Naive thymus-derived CD4-positive, alpha-beta T cell (primary cell): ENCODE data around the gene C4orf33. TPM values are rescaled to one million over a fixed set of nuclear protein-coding genes. Genes with fewer than 3 reads are reported as not detected.

ENCODE experiments used
- ATAC-seq: fragments of 150-1000 bp; cut with Tn5 transposase; 2 replicates; pipeline ENCODE4 v1.10.0; 2021; ENCODE audit warnings: mild to moderate bottlenecking, moderate library complexity
- CTCF ChIA-PET: fragments of 350-600 bp; sonication (Branson Sonifier 250); formaldehyde crosslinking; loops from one replicate; lab custom pipeline; 2021; ENCODE audit warnings: antibody characterized with exemption; lab: Charles Lee
- POLR2A ChIA-PET: fragments of 350-600 bp; sonication (Branson Sonifier 250); formaldehyde crosslinking; loops from one replicate; lab custom pipeline; 2021; ENCODE audit warnings: antibody characterized with exemption, inconsistent platforms; lab: Charles Lee
- DNase-seq, 9 donors: peaks; one replicate each; pipeline versions ENCODE4 v3.0.0 to v3.0.0-alpha.2; 2020 to 2022; ENCODE audit warnings: mixed read lengths in 1 of 9
- H3K27ac ChIP-seq: one replicate; pipeline ENCODE4 v1.7.0; 2013; ENCODE audit warnings: mild to moderate bottlenecking, low read depth, low read length, moderate library complexity
- H3K27me3 ChIP-seq, 2 donors: one replicate each; pipeline ENCODE4 v1.7.0; 2013; ENCODE audit warnings: low read length in 2 of 2, mild to moderate bottlenecking in 2 of 2, moderate library complexity in 2 of 2; ENCODE audit not compliant: control insufficient read depth in 2 of 2, insufficient read depth in 2 of 2
- H3K36me3 ChIP-seq, 3 experiments: 1 replicate in 2 of 3; 2 replicates in 1 of 3; pipeline ENCODE4 v1.7.0; 2013; ENCODE audit warnings: low read length in 3 of 3, mild to moderate bottlenecking in 3 of 3, moderate library complexity in 1 of 3; ENCODE audit not compliant: insufficient read depth in 3 of 3, control insufficient read depth in 2 of 3
- H3K4me1 ChIP-seq, 2 donors: one replicate each; pipeline ENCODE4 v1.7.0; 2013; ENCODE audit warnings: low read length in 2 of 2, mild to moderate bottlenecking in 2 of 2, moderate library complexity in 1 of 2; ENCODE audit not compliant: control insufficient read depth in 2 of 2, insufficient read depth in 2 of 2
- H3K4me3 ChIP-seq: 2 replicates; pipeline ENCODE4 v1.7.0; 2013; ENCODE audit warnings: mild to moderate bottlenecking, low read length
- H3K9me3 ChIP-seq, 3 experiments: 1 replicate in 2 of 3; 2 replicates in 1 of 3; pipeline ENCODE4 v1.7.0; 2013; ENCODE audit warnings: low read length in 3 of 3; ENCODE audit not compliant: control insufficient read depth in 2 of 3
- H3K27ac Mint-ChIP-seq, 9 donors: one replicate each; pipeline ENCODE4 v1.8.0; 2020 to 2022; ENCODE audit warnings: mixed read lengths in 9 of 9, mild to moderate bottlenecking in 8 of 9, moderate library complexity in 5 of 9, inconsistent platforms in 2 of 9
- H3K27me3 Mint-ChIP-seq, 5 donors: one replicate each; pipeline ENCODE4 v1.8.0; 2021 to 2022; ENCODE audit warnings: mixed read lengths in 5 of 5, mild to moderate bottlenecking in 1 of 5
- H3K36me3 Mint-ChIP-seq, 5 donors: one replicate each; pipeline ENCODE4 v1.8.0; 2020 to 2022; ENCODE audit warnings: mixed read lengths in 5 of 5, mild to moderate bottlenecking in 3 of 5, inconsistent platforms in 1 of 5
- H3K4me1 Mint-ChIP-seq, 7 donors: one replicate each; pipeline ENCODE4 v1.8.0; 2020 to 2022; ENCODE audit warnings: mixed read lengths in 7 of 7, mild to moderate bottlenecking in 3 of 7, inconsistent platforms in 1 of 7
- H3K4me3 Mint-ChIP-seq, 10 donors: one replicate each; pipeline ENCODE4 v1.8.0; 2020 to 2022; ENCODE audit warnings: mild to moderate bottlenecking in 10 of 10, mixed read lengths in 10 of 10, moderate library complexity in 6 of 10, inconsistent platforms in 2 of 10
- H3K9me3 Mint-ChIP-seq, 11 donors: one replicate each; pipeline ENCODE4 v1.8.0; 2020 to 2022; ENCODE audit warnings: mixed read lengths in 11 of 11, mild to moderate bottlenecking in 4 of 11, inconsistent platforms in 1 of 11, moderate library complexity in 1 of 11
- intact Hi-C, 2 donors: fragments of 100-400 bp; cut with micrococcal nuclease; formaldehyde crosslinking; loops; one replicate each; pipeline ENCODE4 v1.15.1; 2023
- polyA plus RNA-seq, 2 donors: library from polyadenylated mRNA; unstranded; fragments of 300-500 nt; fragmentation: Illumina TruSeq; gene quantifications; one replicate each; pipeline ENCODE4 v1.2.3, GENCODE V29; 2021
- total RNA-seq, 6 experiments: library from RNA in 5 of 6; stranded (reverse) in 5 of 6; gene quantifications; 1 replicate in 5 of 6; 2 replicates in 1 of 6; pipeline ENCODE4 v1.2.3 and lab custom pipeline; 2021 to 2026

Gene C4orf33
- total and polyA plus RNA-seq, 7 experiments from 2014 or later, result 5.3 to 18.3 (median 9.3) TPM

DNA sequence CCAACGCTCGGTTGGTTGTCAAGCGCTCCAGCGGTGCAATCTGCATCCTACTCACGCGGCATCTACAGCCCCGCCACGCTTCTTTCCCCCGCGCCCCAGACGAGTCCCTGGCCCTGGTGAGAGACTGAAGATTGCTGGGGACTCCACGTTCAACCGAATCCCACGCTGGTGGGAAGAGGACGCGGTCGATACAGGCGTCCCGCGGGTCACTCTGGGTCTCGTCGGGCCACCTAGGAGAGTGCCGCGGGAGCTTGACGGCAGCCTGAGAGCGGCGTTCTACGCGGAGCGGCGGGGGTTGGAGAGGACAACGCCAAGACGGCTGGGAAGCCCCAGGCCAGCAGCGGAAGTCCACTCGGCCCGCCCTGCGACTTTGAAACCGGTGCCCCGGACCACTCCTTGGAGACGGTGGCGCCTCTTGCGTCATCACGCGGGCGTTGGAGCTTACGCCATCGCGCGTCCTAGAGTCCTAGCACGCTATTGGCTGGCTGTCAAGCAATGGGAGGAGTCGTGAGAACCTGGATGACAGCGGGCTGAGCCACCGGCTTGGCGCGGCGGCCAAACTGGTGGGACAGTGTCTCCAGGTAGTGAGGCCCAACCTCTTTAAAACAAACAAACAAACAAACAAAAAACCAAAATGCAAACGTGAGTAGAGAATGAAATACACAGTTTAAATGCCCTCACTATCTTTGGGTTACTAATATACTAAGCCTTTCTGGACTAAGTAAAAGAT is 2.6 kb upstream of the C4orf33 start, which contains the start of gene SCLT1:
SCLT1 (minus strand) TSS at position 349 of the 730 bp plus-strand sequence. CDS start 436 bp downstream, outside the sequence.
- H3K36me3 ChIP-seq, result no peaks in the 10 kb centered on the region
- ATAC-seq, result peak; percentile 96
- H3K27ac ChIP-seq, result peak within 1 kb of the TSS; percentile 95
- peak within 1 kb of the TSS in 5 of 10 donors; percentile 33 to 65 (median 50) for H3K4me3 Mint-ChIP-seq
- H3K36me3 Mint-ChIP-seq, result peaks cover 0 to 10% (median 0%) of the 10 kb centered on the region in 5 donors
- no peaks in the 10 kb centered on the region for H3K9me3 ChIP-seq
- ChIA-PET CTCF (interaction anchor here (0.6 to 1.5 kb wide), 2 partner anchors 22 to 808 kb away, joined by 3 to 5 read pairs; no protein-coding TSS in a partner anchor), POLR2A (interaction anchor here (1.2 kb wide), 1 partner anchor 805 kb away, joined by 4 read pairs; the partner anchor contains the start of gene PGRMC2)
- H3K9me3 Mint-ChIP-seq, result no peaks in the 10 kb centered on the region
- H3K4me1 Mint-ChIP-seq, result peaks cover 16 to 57% (median 43%) of the 10 kb centered on the region in 7 donors
- intact Hi-C loops, result loop anchor here (1.0 to 10.0 kb wide), 15 partner anchors 91 to 1213 kb away; partner anchors contain the start of genes ABHD18 (in 2 of the 2), LARP1B (in 2 of the 2), MFSD8 (in 2 of the 2) and PLK4 (in 2 of the 2)
- peaks cover 26 to 30% of the 10 kb centered on the region in 2 donors for H3K4me1 ChIP-seq
- DNase-seq, result peak; percentile 89 to 97 (median 94)
- no peaks in the 10 kb centered on the region for H3K27me3 Mint-ChIP-seq
- peak within 1 kb of the TSS; percentile 83 for H3K4me3 ChIP-seq
- H3K27me3 ChIP-seq, result no peaks in the 10 kb centered on the region
- peak within 1 kb of the TSS in 4 of 9 donors; percentile 33 to 76 (median 50) for H3K27ac Mint-ChIP-seq

DNA sequence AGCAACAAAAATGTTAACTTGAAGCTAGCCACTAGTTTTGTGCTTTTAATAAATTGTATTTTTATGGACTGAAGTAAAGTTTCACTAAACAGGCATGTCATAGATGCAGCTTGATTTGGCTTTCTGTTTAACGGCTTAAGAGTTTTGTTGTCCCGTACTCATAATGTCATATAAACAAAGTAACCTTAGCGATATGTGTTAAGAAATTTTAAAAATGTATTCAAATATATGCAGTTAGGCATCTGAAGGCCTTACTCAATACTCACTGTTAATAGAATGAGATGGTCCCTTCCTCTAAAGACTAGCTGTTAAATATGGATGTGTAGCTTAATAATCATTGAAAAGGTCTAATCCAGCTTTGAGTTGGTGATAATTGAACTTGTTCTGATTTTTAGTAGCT is 1.6 kb upstream of the C4orf33 start:
- no peaks in the 10 kb centered on the region for H3K27me3 Mint-ChIP-seq
- DNase-seq (no peak), ATAC-seq (no peak)
- H3K4me3 ChIP-seq, result no peak overlapping the region
- H3K9me3 ChIP-seq, result no peaks in the 10 kb centered on the region
- no peaks in the 10 kb centered on the region for H3K27me3 ChIP-seq
- intact Hi-C loops, result loop anchor here (5.0 to 10.0 kb wide), 6 partner anchors 92 to 900 kb away; no protein-coding TSS in a partner anchor
- peak overlapping the region in 5 of 10 donors; percentile 33 to 65 (median 50) for H3K4me3 Mint-ChIP-seq
- peaks cover 14 to 49% (median 36%) of the 10 kb centered on the region in 7 donors for H3K4me1 Mint-ChIP-seq
- H3K27ac Mint-ChIP-seq, result peak overlapping the region in 4 of 9 donors; percentile 33 to 76 (median 50)
- CTCF ChIA-PET, result interaction anchor here (0.6 kb wide), 2 partner anchors 11 to 27 kb away, joined by 3 to 5 read pairs; no protein-coding TSS in a partner anchor
- peak overlapping the region; percentile 95 for H3K27ac ChIP-seq
- H3K9me3 Mint-ChIP-seq, result no peaks in the 10 kb centered on the region
- POLR2A ChIA-PET, result interaction anchor here (1.0 to 1.2 kb wide), 2 partner anchors 1014 to 1129 kb away, joined by 3 to 5 read pairs; partner anchors contain the start of genes ABHD18 and MFSD8
- H3K36me3 ChIP-seq, result no peaks in the 10 kb centered on the region
- H3K4me1 ChIP-seq, result peaks cover 26 to 30% of the 10 kb centered on the region in 2 donors
- H3K36me3 Mint-ChIP-seq, result peaks cover 0 to 5% (median 0%) of the 10 kb centered on the region in 5 donors

DNA sequence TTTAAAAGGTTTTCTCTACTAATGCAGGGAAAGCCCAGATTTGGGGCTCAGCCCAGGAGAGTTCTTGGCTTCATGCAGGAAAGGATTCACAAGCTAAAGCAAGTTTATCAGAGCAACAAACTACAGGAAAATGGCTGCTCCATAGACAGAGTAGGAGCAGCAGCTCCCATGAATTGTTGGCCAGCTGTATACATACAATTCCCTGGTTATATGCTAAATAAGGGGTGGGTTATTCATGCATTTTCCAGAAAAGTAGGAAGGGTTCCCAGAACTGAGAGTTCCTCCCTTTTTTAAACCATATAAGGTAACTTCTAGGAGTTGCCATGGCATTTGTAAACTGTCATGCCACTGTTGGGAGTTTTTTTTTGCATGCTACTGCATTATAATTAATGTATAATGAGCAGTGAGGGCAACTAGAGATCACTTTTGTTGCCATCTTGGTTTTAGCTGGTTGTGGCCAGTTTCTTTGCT is 2.6 kb downstream of the C4orf33 start:
- no peaks in the 10 kb centered on the region for H3K9me3 Mint-ChIP-seq
- H3K36me3 ChIP-seq, result peaks cover 0 to 4% (median 0%) of the 10 kb centered on the region in 3 experiments
- H3K4me1 ChIP-seq, result peaks cover 14 to 16% of the 10 kb centered on the region in 2 donors
- H3K4me1 Mint-ChIP-seq, result peaks cover 7 to 43% (median 29%) of the 10 kb centered on the region in 7 donors
- no peak overlapping the region for H3K4me3 ChIP-seq
- H3K9me3 ChIP-seq, result no peaks in the 10 kb centered on the region
- peaks cover 4 to 9% (median 5%) of the 10 kb centered on the region in 5 donors for H3K36me3 Mint-ChIP-seq
- ChIA-PET POLR2A (no interaction called here), CTCF (no interaction called here)
- no peak overlapping the region for H3K27ac ChIP-seq
- peak overlapping the region in 2 of 10 donors; percentile 7 to 35 for H3K4me3 Mint-ChIP-seq
- intact Hi-C loops, result loop anchor here (10.0 kb wide), 3 partner anchors 544 to 904 kb away; no protein-coding TSS in a partner anchor
- H3K27me3 ChIP-seq, result no peaks in the 10 kb centered on the region
- H3K27me3 Mint-ChIP-seq, result no peaks in the 10 kb centered on the region
- no peak overlapping the region for H3K27ac Mint-ChIP-seq
- DNase-seq (no peak), ATAC-seq (no peak)

DNA sequence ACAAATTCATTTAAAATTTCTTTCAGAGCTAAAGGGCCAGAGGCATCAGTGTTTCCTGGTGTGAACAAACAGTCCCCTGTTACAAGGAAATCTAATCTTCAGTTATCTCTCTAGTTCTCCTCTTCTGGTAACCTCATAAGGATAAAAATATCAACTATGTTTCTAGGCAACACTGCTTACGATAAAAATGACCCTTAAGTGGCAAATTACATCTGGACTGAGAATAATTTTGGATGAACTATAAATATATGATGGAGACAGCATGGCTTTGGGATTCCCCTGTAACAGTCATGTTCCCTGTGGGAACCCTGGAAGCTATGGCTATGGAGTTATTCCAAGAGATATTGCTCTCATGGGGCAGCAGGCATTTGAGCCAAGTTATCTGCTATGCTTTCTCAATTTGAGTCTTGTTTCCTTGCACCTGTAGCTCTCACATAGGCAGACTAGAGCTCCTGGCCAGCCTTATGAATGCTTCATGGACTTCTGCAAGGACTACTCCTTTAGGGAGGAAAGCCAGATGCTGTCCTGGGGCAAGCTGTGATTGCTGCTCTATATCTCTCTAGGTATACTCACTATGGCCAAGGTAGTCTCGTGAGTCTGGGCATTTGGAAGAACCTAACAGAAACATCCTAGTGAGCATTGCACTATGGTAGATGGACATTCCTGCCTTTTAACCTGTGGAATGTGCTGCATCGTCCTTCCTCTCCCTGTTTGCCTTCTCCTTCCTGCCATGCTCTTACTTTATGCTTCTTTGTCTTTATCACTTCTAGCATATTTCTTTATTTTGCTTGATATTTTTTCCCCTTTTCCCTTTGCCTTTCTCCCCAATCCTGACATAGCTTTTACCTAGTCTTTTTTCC is 14.2 kb downstream of the C4orf33 start:
- DNase-seq, result no peak
- no peak for ATAC-seq
- ChIA-PET POLR2A (no interaction called here), CTCF (no interaction called here)
- no peaks in the 10 kb centered on the region for H3K9me3 Mint-ChIP-seq
- peaks cover 0 to 34% (median 13%) of the 10 kb centered on the region in 5 donors for H3K36me3 Mint-ChIP-seq
- H3K27ac ChIP-seq, result no peak overlapping the region
- no peak overlapping the region for H3K4me3 Mint-ChIP-seq
- no peaks in the 10 kb centered on the region for H3K9me3 ChIP-seq
- no peaks in the 10 kb centered on the region for H3K4me1 ChIP-seq
- no peaks in the 10 kb centered on the region for H3K27me3 ChIP-seq
- no peaks in the 10 kb centered on the region for H3K27me3 Mint-ChIP-seq
- H3K4me3 ChIP-seq, result no peak overlapping the region
- H3K36me3 ChIP-seq, result peaks cover 0 to 6% (median 0%) of the 10 kb centered on the region in 3 experiments
- H3K27ac Mint-ChIP-seq, result no peak overlapping the region
- no peaks in the 10 kb centered on the region for H3K4me1 Mint-ChIP-seq
- intact Hi-C loops, result no loop called here

DNA sequence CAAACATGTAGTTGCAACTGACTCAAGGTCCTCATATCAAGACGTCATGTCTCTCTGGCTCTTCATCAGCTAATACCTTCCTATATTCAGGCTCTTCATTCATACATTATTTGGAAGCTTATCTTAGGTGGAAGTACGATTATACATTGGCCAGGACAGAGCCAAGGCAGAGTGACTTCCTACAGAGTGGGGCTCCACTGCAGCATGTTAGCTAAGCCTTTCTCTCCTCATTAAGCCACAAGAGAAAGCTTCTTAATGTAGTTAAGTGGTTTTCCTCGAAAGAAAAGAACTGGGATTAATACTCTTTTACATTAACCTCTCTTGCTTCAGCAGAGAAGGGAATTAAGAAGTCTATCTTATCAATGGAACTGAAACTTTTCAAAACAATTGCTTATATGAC is 15.0 kb downstream of the C4orf33 start:
- Histone ChIP-seq H3K27me3 (no peaks in the 10 kb centered on the region), H3K4me1 (no peaks in the 10 kb centered on the region), H3K36me3 (peaks cover 0 to 6% (median 0%) of the 10 kb centered on the region in 3 experiments), H3K4me3 (no peak overlapping the region), H3K27ac (no peak overlapping the region), H3K9me3 (no peaks in the 10 kb centered on the region)
- POLR2A ChIA-PET, result no interaction called here
- Mint-ChIP-seq H3K27ac (no peak overlapping the region), H3K9me3 (no peaks in the 10 kb centered on the region), H3K27me3 (no peaks in the 10 kb centered on the region), H3K4me1 (no peaks in the 10 kb centered on the region), H3K4me3 (no peak overlapping the region), H3K36me3 (peaks cover 0 to 36% (median 13%) of the 10 kb centered on the region in 5 donors)
- intact Hi-C loops, result no loop called here
- ATAC-seq (no peak), DNase-seq (no peak)
- CTCF ChIA-PET, result no interaction called here

DNA sequence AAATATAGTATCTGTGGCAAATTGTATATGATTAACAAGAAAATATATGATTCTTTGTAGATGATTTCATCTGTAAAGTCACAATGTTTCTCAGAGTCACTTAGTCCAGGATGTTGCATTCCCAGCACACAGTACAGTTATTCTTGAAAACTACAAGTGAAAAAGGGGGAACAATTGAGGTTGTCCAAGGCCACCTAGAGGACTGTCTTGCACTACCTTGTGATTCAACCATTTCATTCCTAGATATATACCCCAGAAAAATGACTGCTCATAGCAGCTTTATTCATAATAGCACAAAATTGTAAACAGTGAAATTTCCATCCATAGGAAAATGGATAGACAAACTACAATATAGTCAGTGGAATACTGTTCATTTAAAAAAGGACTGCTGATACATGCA is 16.0 kb downstream of the C4orf33 start:
- Histone ChIP-seq H3K4me1 (no peaks in the 10 kb centered on the region), H3K27me3 (no peaks in the 10 kb centered on the region), H3K9me3 (no peaks in the 10 kb centered on the region), H3K36me3 (peaks cover 0 to 6% (median 0%) of the 10 kb centered on the region in 3 experiments), H3K27ac (no peak overlapping the region), H3K4me3 (no peak overlapping the region)
- H3K36me3 Mint-ChIP-seq, result peaks cover 2 to 36% (median 13%) of the 10 kb centered on the region in 5 donors
- ATAC-seq (no peak), DNase-seq (no peak)
- H3K4me1 Mint-ChIP-seq, result no peaks in the 10 kb centered on the region
- ChIA-PET POLR2A (no interaction called here), CTCF (interaction anchor here (0.9 kb wide), 1 partner anchor 9 kb away, joined by 4 read pairs; no protein-coding TSS in a partner anchor)
- no peak overlapping the region for H3K27ac Mint-ChIP-seq
- H3K27me3 Mint-ChIP-seq, result no peaks in the 10 kb centered on the region
- intact Hi-C loops, result loop anchor here in 1 of 2 donors (1.0 kb wide), 1 partner anchor 921 kb away; no protein-coding TSS in a partner anchor
- H3K9me3 Mint-ChIP-seq, result no peaks in the 10 kb centered on the region
- H3K4me3 Mint-ChIP-seq, result no peak overlapping the region
